Caco-2 (cell line): Measurements from ENCODE around the gene WIPF1. TPM values are rescaled to one million over a fixed set of nuclear protein-coding genes. Genes with fewer than 3 reads are reported as not detected.

ENCODE experiments used
- BruUV-seq: library from RNA; stranded (reverse); fragments of 400-500 nt; replicated peaks from 2 replicates; lab custom pipeline; 2021; lab: Mats Ljungman, UMichigan
- CTCF ChIA-PET: fragments of 300-600 bp; sonication (Branson Sonifier 250); formaldehyde crosslinking; loops from one replicate; lab custom pipeline; 2022; ENCODE audit warnings: antibody characterized with exemption; lab: Charles Lee
- POLR2A ChIA-PET: fragments of 300-600 bp; sonication (Branson Sonifier 250); formaldehyde crosslinking; loops from one replicate; lab custom pipeline; 2022; ENCODE audit warnings: antibody characterized with exemption; lab: Charles Lee
- DNase-seq, 2 experiments: peaks; one replicate each; pipeline versions ENCODE4 v3.0.0 to v3.0.0-alpha.2; 2020 to 2022
- H3K27me3 ChIP-seq: replicated peaks from 2 replicates; pipeline ENCODE4 v1.6.0; 2011; ENCODE audit warnings: low read length; ENCODE audit not compliant: control insufficient read depth, insufficient read depth
- H3K36me3 ChIP-seq: 2 replicates; pipeline ENCODE4 v1.5.1; 2011; ENCODE audit warnings: low read length; ENCODE audit not compliant: control insufficient read depth, insufficient read depth
- H3K4me1 ChIP-seq: fragments of 250-450 bp; sonication (Bioruptor Pico); 2 replicates; pipeline ENCODE4 v1.5.1; 2020; ENCODE audit warnings: mild to moderate bottlenecking
- H3K4me3 ChIP-seq: 2 replicates; pipeline ENCODE4 v1.5.1; 2011; ENCODE audit warnings: low read depth, mild to moderate bottlenecking, control low read depth, low read length
- H3K9me3 ChIP-seq: fragments of 250-450 bp; sonication (Bioruptor Pico); 2 replicates; pipeline ENCODE4 v1.5.1; 2020; ENCODE audit warnings: mild to moderate bottlenecking, moderate library complexity
- H3K27ac Mint-ChIP-seq: one replicate; pipeline ENCODE4 v1.8.0; 2022; ENCODE audit warnings: mixed read lengths; ENCODE audit not compliant: unreplicated experiment
- H3K27me3 Mint-ChIP-seq: one replicate; pipeline ENCODE4 v1.8.0; 2022; ENCODE audit warnings: mixed read lengths; ENCODE audit not compliant: insufficient read depth, unreplicated experiment
- H3K36me3 Mint-ChIP-seq: one replicate; pipeline ENCODE4 v1.8.0; 2022; ENCODE audit warnings: mild to moderate bottlenecking, mixed read lengths; ENCODE audit not compliant: insufficient read depth, unreplicated experiment
- H3K4me1 Mint-ChIP-seq: one replicate; pipeline ENCODE4 v1.8.0; 2022; ENCODE audit warnings: low read depth, mixed read lengths; ENCODE audit not compliant: unreplicated experiment
- H3K4me3 Mint-ChIP-seq: one replicate; pipeline ENCODE4 v1.8.0; 2022; ENCODE audit warnings: mild to moderate bottlenecking, moderate library complexity, mixed read lengths; ENCODE audit not compliant: unreplicated experiment
- H3K9me3 Mint-ChIP-seq: one replicate; pipeline ENCODE4 v1.8.0; 2022; ENCODE audit warnings: mixed read lengths; ENCODE audit not compliant: unreplicated experiment
- intact Hi-C: fragments of 100-400 bp; cut with micrococcal nuclease; formaldehyde crosslinking; loops from one replicate; pipeline ENCODE4 v1.10.0; 2022; ENCODE audit not compliant: unreplicated experiment
- total RNA-seq: library from RNA; stranded (reverse); gene quantifications from 2 replicates; pipeline ENCODE4 v1.2.3, GENCODE V29; 2022
- TF ChIP-seq, protein P1 (sequence below), 2 experiments: fragments of 200-600 bp in 1 of 2; IDR thresholded peaks; 1 replicate in 1 of 2; 2 replicates in 1 of 2; pipeline versions ENCODE4 v1.5.1 to v1.8.0; 2011 to 2022; ENCODE audit warnings: antibody characterized with exemption in 1 of 2, control low read depth in 1 of 2, inconsistent platforms in 1 of 2, low read depth in 1 of 2, low read length in 1 of 2, mild to moderate bottlenecking in 1 of 2, moderate library complexity in 1 of 2; ENCODE audit not compliant: insufficient read depth in 1 of 2, severe bottlenecking in 1 of 2, unreplicated experiment in 1 of 2

The WIPF1 gene
- total RNA-seq, 1 experiment from 2014 or later, result 5.1 TPM

DNA sequence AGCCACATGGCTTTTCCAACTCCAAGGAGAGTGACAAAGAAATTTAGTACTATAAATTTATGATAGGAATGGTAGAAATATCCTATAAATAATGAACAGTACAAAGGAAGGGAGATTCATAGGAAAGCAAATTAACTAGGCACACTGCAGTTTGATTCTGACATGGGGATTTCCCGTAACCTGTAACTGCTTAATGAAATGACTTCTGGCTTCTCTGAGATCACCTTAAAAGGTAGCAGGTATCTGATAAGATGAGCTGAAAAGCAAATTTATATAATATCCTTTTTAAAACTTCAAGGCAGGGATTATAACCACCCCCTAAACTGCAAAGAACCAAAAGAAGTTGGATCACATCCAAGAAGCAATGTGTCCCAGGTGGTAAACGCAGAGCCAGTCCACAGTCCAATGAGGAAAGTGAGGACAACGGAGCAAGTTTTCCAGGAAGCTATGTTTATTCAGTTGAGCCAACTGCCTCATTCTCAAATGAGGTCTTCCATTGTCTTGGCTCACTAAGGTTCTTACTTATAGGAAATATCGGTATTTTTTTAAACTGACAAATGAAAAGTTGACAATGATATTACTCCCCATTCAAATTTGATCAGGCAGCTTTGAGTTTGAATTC lies 43.0 kb downstream of the WIPF1 start:
- intact Hi-C loops, result no loop called here
- no TSS peak for BruUV-seq
- H3K4me3 Mint-ChIP-seq, result no peak overlapping the region
- Histone ChIP-seq H3K9me3 (peaks cover 12% of the 10 kb centered on the region; the same call in 1 of the 2 replicates), H3K4me1 (peaks cover 6% of the 10 kb centered on the region; the same call in 1 of the 2 replicates), H3K4me3 (no peak overlapping the region), H3K36me3 (no peaks in the 10 kb centered on the region), H3K27me3 (no peaks in the 10 kb centered on the region)
- ChIA-PET CTCF (interaction anchor here (1.9 kb wide), 1 partner anchor 8 kb away, joined by 7 read pairs; no protein-coding TSS in a partner anchor), POLR2A (no interaction called here)
- H3K9me3 Mint-ChIP-seq, result no peaks in the 10 kb centered on the region
- no peaks in the 10 kb centered on the region for H3K4me1 Mint-ChIP-seq
- no peak for DNase-seq
- H3K27me3 Mint-ChIP-seq, result no peaks in the 10 kb centered on the region
- H3K27ac Mint-ChIP-seq, result no peak overlapping the region
- peaks cover 11% of the 10 kb centered on the region for H3K36me3 Mint-ChIP-seq
- TF ChIP-seq, protein P1, sequence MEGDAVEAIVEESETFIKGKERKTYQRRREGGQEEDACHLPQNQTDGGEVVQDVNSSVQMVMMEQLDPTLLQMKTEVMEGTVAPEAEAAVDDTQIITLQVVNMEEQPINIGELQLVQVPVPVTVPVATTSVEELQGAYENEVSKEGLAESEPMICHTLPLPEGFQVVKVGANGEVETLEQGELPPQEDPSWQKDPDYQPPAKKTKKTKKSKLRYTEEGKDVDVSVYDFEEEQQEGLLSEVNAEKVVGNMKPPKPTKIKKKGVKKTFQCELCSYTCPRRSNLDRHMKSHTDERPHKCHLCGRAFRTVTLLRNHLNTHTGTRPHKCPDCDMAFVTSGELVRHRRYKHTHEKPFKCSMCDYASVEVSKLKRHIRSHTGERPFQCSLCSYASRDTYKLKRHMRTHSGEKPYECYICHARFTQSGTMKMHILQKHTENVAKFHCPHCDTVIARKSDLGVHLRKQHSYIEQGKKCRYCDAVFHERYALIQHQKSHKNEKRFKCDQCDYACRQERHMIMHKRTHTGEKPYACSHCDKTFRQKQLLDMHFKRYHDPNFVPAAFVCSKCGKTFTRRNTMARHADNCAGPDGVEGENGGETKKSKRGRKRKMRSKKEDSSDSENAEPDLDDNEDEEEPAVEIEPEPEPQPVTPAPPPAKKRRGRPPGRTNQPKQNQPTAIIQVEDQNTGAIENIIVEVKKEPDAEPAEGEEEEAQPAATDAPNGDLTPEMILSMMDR (IDR thresholded peaks at IDR 0.05; ENCODE audit: insufficient read depth in 1 of 2, low read depth in 1 of 2, low read length in 1 of 2, severe bottlenecking in 1 of 2, unreplicated experiment in 1 of 2), result no peak

DNA sequence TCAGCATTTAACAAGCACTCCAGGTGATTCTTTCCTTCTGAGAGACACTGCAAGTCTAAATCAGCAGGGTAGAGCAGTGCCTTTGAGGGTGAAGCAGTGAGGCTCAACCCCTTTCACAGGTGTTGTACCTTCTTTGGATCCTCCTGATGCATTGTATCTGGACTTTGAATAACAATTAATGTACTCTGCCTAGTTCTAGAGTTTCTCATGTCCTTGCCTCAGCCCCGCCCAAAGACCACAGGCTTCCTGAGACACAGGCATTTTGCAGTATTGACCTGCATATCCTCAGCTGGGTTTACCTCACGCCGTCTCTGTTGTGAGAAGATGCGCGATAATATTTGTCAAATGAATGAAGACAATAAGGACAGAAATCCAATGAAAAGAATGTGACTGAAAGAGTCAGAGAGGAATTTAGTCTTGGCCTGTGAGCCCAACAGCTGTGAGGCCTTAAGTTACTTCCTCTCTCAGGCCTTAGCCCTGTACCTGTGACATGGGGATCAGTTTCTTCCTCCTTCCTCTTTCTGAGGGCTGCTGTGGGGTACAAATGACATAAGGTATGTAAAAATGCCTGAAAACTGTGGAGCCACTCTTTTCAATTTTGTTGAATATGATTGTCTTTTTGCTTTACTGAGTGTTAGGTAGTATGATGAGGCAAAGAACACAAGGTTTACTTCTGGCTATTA lies 43.7 kb downstream of the WIPF1 start:
- Mint-ChIP-seq H3K27me3 (no peaks in the 10 kb centered on the region), H3K4me1 (no peaks in the 10 kb centered on the region), H3K27ac (no peak overlapping the region), H3K4me3 (no peak overlapping the region), H3K36me3 (peaks cover 11% of the 10 kb centered on the region), H3K9me3 (no peaks in the 10 kb centered on the region)
- H3K9me3 ChIP-seq, result peaks cover 12% of the 10 kb centered on the region; the same call in 1 of the 2 replicates
- no peaks in the 10 kb centered on the region for H3K27me3 ChIP-seq
- intact Hi-C loops, result no loop called here
- TF ChIP-seq, protein P1 (IDR thresholded peaks at IDR 0.05; ENCODE audit: insufficient read depth in 1 of 2, low read depth in 1 of 2, low read length in 1 of 2, severe bottlenecking in 1 of 2, unreplicated experiment in 1 of 2), result no peak
- no TSS peak for BruUV-seq
- no peaks in the 10 kb centered on the region for H3K36me3 ChIP-seq
- peaks cover 6% of the 10 kb centered on the region; the same call in 1 of the 2 replicates for H3K4me1 ChIP-seq
- ChIA-PET POLR2A (no interaction called here), CTCF (no interaction called here)
- no peak for DNase-seq
- H3K4me3 ChIP-seq, result no peak overlapping the region

DNA sequence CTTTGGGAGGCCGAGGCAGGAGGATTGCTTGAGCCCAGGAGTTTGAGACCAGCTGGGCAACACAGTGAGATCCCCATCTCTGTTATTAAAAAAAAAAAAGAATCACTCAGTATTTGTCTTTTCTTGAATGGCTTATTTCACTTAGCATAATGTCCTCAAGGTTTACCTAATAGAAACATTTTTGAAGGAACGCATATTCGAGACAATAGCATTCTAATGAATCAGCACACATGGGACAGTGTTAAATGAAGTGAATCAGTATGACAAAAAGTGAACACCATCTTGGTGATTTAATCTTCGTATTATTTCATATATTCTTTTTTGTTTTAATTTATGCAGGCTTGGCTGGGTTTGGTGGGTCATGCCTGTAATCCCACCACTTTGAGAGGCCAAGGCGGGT lies 44.7 kb downstream of the WIPF1 start:
- no peak for DNase-seq
- Histone ChIP-seq H3K36me3 (no peaks in the 10 kb centered on the region), H3K27me3 (no peaks in the 10 kb centered on the region), H3K4me3 (no peak overlapping the region), H3K4me1 (peaks cover 6% of the 10 kb centered on the region; the same call in 1 of the 2 replicates), H3K9me3 (peaks cover 12% of the 10 kb centered on the region; the same call in 1 of the 2 replicates)
- no peaks in the 10 kb centered on the region for H3K4me1 Mint-ChIP-seq
- no peaks in the 10 kb centered on the region for H3K27me3 Mint-ChIP-seq
- intact Hi-C loops, result no loop called here
- H3K4me3 Mint-ChIP-seq, result no peak overlapping the region
- no TSS peak for BruUV-seq
- POLR2A ChIA-PET, result no interaction called here
- peaks cover 16% of the 10 kb centered on the region for H3K36me3 Mint-ChIP-seq
- TF ChIP-seq, protein P1 (IDR thresholded peaks at IDR 0.05; ENCODE audit: insufficient read depth in 1 of 2, low read depth in 1 of 2, low read length in 1 of 2, severe bottlenecking in 1 of 2, unreplicated experiment in 1 of 2), result no peak
- H3K27ac Mint-ChIP-seq, result no peak overlapping the region
- no peaks in the 10 kb centered on the region for H3K9me3 Mint-ChIP-seq
- CTCF ChIA-PET, result no interaction called here
